Activated CD8-positive, alpha-beta memory T cell treated with anti-CD3 and anti-CD28 coated beads for 4 hours (primary cell): ENCODE data around the gene RIPOR3.

Source experiments
- DNase-seq, 2 donors: peaks; one replicate each; pipeline ENCODE4 v3.0.0-alpha.2; 2020; ENCODE audit warnings: low read depth in 2 of 2

RIPOR3 gene, protein sequence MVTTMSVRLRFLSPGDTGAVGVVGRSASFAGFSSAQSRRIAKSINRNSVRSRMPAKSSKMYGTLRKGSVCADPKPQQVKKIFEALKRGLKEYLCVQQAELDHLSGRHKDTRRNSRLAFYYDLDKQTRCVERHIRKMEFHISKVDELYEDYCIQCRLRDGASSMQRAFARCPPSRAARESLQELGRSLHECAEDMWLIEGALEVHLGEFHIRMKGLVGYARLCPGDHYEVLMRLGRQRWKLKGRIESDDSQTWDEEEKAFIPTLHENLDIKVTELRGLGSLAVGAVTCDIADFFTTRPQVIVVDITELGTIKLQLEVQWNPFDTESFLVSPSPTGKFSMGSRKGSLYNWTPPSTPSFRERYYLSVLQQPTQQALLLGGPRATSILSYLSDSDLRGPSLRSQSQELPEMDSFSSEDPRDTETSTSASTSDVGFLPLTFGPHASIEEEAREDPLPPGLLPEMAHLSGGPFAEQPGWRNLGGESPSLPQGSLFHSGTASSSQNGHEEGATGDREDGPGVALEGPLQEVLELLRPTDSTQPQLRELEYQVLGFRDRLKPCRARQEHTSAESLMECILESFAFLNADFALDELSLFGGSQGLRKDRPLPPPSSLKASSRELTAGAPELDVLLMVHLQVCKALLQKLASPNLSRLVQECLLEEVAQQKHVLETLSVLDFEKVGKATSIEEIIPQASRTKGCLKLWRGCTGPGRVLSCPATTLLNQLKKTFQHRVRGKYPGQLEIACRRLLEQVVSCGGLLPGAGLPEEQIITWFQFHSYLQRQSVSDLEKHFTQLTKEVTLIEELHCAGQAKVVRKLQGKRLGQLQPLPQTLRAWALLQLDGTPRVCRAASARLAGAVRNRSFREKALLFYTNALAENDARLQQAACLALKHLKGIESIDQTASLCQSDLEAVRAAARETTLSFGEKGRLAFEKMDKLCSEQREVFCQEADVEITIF

DNA sequence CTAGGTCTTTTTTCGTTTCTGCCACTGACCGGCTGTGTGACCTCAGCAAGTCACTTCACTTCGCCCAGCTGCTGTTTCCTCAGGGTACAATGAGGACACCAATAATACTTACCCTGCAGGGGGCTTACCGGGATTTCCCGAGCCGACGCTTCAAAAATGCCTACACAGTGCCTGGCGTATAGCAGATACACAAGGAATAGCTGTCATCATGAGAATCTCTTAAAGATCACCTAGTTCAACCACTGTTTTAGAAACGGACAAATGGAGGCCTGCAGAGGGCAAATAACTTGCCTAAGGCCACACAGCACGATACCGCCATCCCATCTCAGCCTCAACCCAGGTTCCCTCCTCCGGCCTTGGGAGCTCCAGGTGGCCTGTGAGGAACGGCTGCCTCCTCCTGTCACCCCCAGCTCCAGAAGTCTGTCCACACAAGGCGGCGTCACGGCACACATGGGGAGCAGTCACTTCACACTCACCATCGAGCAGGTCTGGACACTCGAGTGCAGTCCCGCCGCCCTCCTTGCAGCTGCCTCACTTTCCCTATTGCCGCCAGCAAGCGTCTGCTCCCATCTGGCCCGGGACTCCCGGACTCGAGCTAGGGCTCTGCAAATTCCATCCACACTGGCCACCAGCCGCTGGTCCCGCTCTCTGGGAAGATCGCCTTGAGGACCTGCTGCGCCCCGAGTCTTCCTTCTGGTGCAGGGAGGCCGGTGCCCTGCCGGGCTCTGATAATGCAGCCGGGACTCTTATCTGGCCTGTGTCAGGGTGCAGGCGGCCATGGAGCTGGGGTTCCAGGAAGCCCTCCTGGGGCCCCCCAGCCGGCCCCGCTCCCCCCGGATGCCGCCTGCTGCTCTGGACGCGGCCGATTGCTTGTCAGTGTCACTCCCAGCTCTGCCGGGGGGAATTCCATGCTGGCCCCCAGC is at the start of gene RIPOR3:
TSS of gene RIPOR3 (minus strand) at position 893 of the 923 bp plus-strand sequence. CDS start at position 479, 414 bp downstream.
- no peak for DNase-seq

DNA sequence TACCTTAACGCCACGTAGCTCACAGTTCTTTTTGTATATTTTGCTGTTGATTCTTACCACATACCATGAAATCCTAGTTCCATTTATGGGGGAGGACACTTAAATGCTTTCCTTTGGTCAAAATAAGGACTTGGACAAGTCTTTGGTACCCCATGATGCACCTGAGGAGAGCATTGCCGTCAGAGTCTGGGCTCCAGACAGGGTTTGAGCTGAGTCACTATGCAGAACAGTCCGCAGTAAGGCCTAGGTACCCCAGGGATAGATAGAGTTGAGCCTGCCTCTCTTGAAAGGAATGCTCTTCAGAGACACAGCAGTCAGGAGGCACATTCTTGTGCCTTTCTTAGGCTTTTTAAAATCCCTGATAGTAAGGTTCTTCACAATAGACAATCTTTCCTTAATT is 46.0 kb upstream of the RIPOR3 start:
- no peak for DNase-seq

DNA sequence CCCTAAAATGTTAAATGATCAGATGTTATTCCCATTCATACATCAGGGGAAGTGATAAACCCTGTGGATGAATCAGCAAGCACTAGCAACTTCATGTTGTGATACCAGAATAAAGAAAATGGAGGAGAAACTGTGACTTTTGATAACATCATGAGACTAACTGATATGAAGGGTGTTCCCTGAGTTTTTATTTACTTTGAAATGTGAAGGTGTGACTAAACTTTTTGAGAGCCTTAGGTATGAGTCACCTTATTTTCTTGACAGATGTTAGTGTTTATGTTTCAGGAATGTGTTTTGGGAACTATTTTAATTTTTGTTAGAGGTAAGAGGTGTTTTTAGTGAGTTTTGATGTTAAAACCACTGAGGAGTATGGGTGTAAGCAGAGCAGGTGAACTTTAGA is 44.5 kb upstream of the RIPOR3 start:
- no peak for DNase-seq

DNA sequence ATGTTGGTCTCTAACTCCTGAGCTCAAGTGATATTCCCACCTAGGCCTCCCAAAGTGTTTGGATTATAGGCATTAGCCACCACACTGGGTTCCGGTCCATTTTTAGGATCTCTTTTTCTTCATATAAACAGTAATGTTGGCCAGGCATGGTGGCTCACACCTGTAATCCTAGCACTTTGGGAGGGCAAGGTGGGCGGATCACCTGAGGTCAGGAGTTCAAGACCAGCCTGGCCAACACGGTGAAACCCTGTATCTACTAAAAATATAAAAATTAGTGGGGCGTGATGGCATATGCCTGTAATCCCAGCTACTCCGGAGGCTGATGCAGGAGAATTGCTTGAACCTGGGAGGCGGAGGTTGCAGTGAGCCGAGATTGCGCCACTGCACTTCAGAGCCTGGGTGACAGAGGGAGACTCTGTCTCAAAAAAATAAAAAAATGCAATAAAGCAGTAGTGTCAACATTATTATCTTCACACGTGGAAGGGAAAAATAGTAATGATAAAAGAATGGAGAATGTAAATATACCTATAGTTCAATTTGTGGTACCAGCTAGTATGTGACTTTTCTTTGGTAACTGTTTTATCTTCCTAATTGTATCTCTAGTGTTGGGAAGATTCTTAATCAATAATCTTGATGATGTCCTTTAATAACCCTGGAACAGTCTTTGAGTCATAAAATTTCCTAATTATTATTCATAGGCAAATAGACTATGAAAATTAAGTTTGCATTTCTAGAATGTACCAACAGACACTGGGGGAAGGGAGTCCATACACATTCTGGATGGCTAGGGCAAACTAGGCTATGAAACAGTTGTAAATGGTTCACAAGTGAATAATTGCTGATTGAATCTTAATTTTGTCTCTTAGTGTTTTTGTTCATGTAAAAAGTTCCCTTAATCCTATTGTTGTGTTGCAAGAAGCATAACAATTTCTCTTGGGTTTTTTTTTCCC is 43.7 kb upstream of the RIPOR3 start:
- DNase-seq = no peak

DNA sequence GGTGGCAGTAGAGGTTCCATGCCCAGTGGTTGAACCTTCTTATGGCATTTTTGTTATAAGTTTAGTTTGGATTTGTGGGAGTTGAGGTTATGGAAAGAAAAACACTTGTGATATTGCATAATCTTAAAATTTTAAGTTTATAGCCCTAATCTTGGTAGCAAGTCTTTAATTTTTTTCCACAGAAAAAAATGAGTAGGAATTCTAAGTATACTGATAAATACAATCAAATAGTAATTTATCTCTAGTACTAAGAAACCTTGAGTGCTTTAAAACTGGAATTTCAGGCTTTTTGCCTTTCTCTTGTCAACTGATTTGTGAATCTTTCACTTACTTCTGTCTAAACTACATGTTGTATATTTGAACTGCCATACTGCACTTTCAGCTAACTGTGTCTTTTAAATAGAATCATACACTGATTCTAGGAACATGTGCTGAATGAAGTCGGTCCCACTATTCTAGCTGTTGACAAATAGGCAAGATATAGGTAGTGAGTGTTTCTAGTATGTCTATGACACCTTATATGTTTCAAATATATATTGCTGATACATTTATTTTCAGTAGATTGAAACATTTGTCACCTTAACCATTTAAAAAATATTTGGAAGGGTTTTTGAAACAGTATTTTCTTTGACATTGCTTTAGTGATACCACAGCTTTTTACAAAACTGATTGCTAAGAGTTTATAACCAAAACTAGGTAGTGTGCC is 42.5 kb upstream of the RIPOR3 start:
- no peak for DNase-seq

DNA sequence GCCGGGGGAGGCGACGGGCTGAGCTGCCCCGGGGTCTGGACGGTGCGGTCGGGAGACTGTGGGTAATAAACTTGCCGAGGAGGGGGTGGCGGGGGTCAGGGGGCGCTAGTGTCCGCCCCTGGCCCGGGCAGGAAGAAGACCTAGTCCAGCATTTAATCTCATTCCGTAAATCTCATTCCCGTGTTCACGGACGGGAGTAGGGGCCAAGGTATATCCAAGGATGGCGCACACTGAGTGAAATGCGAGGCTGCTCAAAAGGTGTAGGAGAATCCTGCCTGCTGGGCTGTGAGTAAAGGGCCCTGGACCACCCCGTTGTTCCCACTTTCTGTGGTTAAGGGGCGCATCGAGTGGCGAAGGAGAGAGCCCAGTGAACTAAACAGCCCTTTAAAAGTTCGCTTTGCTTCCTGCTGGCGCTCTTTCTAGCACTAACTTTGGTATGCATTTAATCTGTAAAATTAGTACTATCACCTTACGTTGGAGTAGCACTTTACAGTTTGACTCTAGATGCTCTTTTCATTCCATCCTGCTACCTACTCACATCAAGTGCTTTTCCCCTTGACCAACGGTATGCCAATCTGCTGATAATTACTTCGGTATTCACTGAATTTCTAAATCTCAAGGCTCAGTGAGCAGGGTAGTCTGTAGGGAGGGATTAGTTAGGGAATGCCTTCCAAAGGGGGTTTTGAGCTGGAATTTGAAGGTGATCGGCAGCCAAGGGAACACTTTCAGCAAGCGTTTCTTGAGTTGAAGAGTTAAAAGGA is 40.8 kb upstream of the RIPOR3 start:
- no peak for DNase-seq

DNA sequence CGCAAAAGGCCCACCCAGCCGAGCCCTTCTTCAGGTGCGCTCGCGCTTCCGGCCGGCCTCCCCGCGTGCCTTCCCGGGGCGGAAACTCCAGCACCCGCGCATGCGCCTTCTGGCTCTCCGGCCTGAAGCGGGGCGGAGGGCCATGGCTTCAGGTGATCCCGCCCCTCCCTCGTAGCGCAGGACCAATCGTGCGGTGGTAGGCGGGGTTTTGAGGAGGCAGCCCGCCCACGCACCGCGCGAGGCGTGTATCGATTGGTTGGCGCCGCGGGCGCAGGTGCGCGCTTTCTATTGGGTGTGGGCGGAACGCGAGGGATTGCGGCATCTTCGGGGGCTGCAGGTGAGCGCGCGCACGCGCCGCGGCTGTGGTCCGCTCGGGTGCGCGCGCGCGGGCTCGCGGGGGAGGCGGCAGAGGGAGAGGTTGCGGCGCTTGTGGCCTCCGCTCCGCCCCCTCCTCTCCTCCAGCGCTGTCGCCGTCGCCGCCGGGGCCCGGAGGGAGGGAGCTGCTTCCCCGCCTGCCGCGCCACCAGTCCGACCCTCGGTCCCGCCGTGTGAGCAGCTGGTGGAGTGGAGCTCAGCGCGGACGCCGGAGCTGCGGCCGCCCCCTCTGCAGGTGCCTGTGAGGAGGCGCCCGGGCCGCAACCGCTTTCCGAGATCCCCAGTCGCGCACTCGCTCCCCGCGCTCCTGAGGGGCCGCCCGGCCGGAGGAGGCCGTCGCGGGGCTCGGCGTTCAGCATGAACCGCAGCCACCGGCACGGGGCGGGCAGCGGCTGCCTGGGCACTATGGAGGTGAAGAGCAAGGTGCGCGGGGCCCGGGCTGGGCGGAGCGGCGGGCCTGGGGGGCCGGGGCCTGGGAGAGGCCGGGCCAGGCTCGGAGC is 40.0 kb upstream of the RIPOR3 start, which contains the start of gene PARD6B:
TSS of gene PARD6B (plus strand) at position 526 of the 875 bp plus-strand sequence. CDS start at position 733, 207 bp downstream.
- peak; percentile 99 to 100 for DNase-seq

DNA sequence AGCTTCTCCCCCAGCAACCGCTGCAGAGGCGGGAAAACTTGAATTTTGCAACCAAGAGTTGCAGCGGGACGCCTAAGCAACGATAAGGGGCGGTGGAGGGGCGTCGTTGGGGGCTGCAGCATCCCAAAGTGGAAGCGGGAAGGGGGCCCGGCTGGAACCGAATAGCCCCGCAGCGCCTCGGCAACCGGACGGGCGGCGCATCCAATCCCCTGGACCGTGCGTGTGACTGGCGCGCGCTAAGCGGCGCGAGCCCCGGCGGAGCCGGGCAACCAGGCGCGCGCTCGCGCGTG is 39.4 kb upstream of the RIPOR3 start:
- no peak for DNase-seq

DNA sequence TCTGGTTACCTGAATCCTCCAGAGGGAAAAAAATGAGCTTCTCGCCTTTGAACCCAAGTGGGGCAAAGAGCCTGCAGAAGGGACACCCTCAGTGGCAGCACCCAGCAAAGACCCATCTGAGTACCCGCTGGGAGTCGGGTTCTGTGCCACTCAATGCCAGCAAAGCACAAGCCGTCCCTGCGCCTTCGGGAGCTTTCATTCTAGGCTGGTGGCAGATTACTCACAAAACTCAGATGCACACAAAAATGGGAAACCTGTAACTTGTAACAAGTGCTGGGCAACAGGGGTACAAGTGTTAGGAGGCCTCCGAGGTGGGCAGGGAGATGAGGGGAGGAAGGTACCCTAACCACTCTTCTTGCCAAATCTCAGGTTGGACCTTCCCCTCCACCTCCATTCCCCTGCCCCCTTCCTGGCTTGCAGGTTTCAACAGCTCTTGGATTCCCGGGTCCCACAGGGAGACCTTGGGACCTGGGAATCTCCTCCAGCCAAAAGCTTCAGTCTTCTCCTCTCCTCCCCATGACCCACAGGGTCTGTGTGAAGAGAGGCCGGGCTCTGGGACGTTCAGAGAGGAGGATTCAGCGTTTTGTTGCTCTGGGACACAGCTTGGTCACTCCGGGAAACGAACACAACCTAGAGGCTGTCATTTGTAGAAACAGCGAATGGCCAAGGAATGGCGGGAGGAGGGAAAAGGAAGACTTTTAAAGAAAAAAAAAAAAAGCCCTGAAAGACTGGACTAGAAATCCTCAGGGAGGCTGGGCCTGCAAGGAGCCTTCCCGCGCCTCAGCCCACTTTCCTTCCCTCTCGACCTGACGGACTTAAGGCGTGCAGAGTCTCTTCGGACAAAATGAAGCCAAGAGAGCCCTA is 38.8 kb upstream of the RIPOR3 start:
- DNase-seq = no peak

DNA sequence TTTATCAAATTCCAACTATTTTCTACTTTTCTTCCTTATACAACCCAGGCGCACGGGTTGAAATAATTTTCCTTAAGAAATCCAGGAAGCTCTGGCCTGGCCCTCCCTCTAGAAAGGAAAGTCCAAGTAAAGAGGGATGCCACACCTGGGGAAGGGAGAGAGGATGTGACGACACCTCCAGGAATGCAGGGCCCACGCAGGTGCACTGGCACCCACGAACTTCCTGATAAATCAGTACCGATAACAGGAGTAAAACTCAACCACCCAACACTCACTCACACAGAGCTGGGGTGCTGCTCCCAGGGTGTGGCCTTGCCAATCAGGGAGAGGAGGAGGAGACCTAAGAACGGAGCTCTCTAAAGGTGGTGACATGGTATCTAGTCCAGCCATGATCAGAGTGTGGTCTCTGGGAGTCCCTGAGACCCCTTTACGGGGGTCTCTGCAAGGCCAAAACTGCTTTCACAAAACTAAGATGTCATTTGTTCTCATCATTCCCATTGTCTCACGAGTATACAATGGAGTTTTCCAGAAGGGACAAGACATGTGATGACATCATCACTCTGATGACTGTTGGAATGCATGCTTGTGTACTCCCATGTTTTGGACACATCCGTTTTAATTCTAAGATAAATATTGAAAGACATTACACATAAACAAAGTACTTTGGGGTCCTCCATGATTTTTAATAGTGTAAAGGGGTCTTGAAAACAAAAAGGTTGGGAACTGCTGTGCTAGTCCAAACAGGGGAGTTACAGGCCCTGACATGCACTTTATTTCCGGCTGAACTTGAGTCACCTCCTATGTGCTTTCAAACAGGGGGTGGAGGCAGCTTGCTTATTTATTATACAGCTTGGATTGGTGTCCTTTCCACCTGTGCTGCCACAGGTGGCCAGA is 37.9 kb upstream of the RIPOR3 start:
- no peak for DNase-seq

DNA sequence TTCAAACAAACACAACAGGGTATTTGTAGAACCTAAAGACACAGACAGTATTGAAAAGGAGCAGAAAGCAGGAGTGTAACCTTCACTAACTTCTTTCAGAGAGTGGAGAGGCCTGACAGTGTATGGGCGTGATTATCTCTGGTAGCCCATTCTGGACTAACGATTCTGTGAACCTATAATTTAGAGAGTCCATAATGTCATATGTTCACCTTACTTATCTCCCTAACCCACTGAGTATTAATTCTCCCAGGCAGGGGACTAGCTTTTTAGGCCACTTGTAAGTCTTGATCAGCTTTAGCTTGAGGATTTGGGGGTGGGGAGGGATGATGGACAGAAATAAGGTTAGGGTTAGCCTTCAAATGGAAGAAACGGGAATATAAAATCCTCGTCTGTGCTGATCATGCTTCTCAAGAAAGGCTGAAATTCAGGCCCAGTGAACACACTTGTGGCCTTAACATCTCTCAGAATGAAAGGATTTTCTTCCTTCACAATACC is 37.2 kb upstream of the RIPOR3 start:
- DNase-seq = no peak

DNA sequence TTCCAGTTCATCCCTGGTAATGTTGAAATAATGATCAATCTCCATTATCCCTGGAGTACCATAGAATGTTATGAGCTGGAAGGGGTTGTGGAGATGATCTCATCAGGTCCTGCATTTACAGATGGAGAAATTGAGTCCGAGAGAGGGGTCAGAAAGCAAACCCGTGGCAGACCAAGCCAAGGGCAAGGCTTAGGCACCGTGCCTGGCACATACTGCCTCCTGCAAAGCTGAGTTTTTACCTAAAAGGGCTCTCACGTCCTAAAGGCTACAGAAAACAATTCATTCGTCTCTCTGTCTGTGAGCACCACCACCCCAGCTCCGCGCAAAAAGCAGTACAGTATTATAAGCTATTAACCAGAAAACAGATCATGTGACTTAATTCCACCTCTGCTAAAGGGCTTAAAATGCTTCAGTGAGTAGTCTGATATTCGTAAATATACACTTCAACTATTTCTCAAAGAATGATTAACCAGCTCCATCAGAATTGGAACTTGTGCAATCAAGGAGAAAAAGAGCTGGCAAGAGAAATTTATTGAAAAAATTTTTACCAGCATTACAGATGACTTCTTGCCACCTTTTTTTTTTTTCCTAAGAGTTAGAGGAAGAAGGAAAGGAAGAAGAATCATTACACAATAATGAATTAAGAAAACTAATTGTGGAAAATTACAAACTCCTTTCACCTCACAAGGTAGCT is 36.6 kb upstream of the RIPOR3 start:
- DNase-seq = no peak

DNA sequence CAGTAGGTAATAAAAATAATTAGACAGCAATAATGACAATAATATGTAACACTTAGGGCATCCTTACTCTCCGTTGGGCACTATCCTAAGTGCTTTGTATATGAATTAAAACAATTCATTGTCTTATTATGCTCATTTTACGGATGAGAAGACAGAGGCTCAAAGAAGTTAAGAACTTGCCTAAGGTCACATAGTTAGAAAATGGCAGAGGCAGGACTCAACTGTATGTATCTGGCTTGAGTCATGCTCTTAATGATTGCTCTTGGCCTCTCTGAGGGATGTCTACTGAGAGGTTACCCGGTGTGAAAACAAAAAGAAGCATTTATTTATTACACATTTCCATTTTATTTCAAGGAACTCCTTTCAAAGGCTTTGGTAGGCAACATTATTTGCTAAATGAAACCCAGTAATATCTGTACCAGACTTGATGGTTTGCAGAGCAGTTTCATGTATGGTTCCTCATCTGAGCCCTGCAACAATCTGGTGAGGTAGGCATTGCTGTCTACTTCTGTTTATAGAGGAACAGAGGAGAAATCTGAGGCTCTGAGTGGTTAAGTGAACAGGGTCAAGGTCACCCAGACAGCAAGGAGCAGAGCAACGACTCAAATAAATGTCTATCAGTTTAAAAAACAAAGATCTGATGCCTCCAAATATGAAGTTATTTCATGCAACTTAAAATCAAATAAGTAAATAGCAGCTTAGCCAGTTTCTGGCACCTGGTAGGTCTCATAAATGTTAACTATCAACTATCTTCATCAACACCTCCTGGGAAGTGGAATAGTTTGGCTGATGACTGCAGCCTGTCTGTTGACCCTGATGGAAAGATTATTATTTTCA is 35.8 kb upstream of the RIPOR3 start:
- DNase-seq = no peak

DNA sequence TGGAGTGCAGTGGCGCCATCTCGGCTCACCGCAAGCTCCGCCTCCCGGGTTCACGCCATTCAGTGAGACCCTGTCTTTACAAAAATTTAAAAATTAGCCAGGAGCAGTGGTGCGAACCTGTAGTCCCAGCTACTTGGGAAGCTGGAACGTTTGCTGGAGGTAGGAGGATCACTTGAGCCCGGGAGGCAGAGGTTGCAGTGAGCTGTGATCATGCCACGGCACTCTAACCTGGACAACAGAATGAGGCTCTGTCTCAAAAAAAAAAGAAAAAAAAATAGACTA is 34.3 kb upstream of the RIPOR3 start:
- no peak for DNase-seq
